KOPT-K1 (cell line): ENCODE measurements around the gene RPL19.
"Not testable (repeated sequence)": the region's sequence is repeated elsewhere in the genome, so short reads cannot be mapped to it uniquely, and the experiment has no call there.

ENCODE experiments used
- H3K27ac ChIP-seq: fragments of 200-600 bp; sonication (generic); 2 replicates; pipeline ENCODE4 v1.5.1; 2016; ENCODE audit warnings: antibody characterized with exemption, mild to moderate bottlenecking, low read depth, low read length; ENCODE audit not compliant: poor library complexity, severe bottlenecking
- H3K36me3 ChIP-seq: fragments of 200-600 bp; sonication (generic); 2 replicates; pipeline ENCODE4 v1.5.1; 2017; ENCODE audit warnings: antibody characterized with exemption, mild to moderate bottlenecking, low read length, moderate library complexity; ENCODE audit not compliant: insufficient read depth
- H3K9me3 ChIP-seq: fragments of 200-600 bp; sonication (generic); 2 replicates; pipeline ENCODE4 v1.5.1; 2017; ENCODE audit warnings: antibody characterized with exemption, low read length, mild to moderate bottlenecking; ENCODE audit not compliant: insufficient read depth, poor library complexity, severe bottlenecking

The RPL19 gene

GRCh38 chr17:39236450-39236927 is 36.4 kb downstream of the RPL19 start:
- Histone ChIP-seq H3K9me3 (no peaks in the 10 kb centered on the region), H3K27ac (no peak overlapping the region), H3K36me3 (no peaks in the 10 kb centered on the region)

- no peaks in the 10 kb centered on the region for H3K9me3 ChIP-seq
- H3K36me3 ChIP-seq: no peaks in the 10 kb centered on the region
- H3K27ac ChIP-seq: no peak overlapping the region
Measured at GRCh38 chr17:39236981-39237441, 36.9 kb downstream of the RPL19 start.

GRCh38 chr17:39237586-39237985 is 37.5 kb downstream of the RPL19 start:
- H3K27ac ChIP-seq: peak overlapping the region; percentile 59
- H3K9me3 ChIP-seq: no peaks in the 10 kb centered on the region
- H3K36me3 ChIP-seq: no peaks in the 10 kb centered on the region

- H3K9me3 ChIP-seq: no peaks in the 10 kb centered on the region
- H3K36me3 ChIP-seq: no peaks in the 10 kb centered on the region
- H3K27ac ChIP-seq: peak overlapping the region; percentile 59
Measured at GRCh38 chr17:39238311-39238972, 38.4 kb downstream of the RPL19 start.

- H3K27ac ChIP-seq: no peak overlapping the region
- no peaks in the 10 kb centered on the region for H3K36me3 ChIP-seq
- no peaks in the 10 kb centered on the region for H3K9me3 ChIP-seq
Measured at GRCh38 chr17:39239640-39240314, 39.7 kb downstream of the RPL19 start.

GRCh38 chr17:39240631-39241030 is 40.5 kb downstream of the RPL19 start:
- Histone ChIP-seq H3K36me3 (no peaks in the 10 kb centered on the region), H3K9me3 (no peaks in the 10 kb centered on the region), H3K27ac (no peak overlapping the region)

- H3K36me3 ChIP-seq: no peaks in the 10 kb centered on the region
- H3K27ac ChIP-seq: no peak overlapping the region
- no peaks in the 10 kb centered on the region for H3K9me3 ChIP-seq
Measured at GRCh38 chr17:39243155-39243554, 43.1 kb downstream of the RPL19 start.

GRCh38 chr17:39244016-39244599 is 44.0 kb downstream of the RPL19 start:
- Histone ChIP-seq H3K9me3 (no peaks in the 10 kb centered on the region), H3K36me3 (no peaks in the 10 kb centered on the region), H3K27ac (peak overlapping the region; percentile 6)

- Histone ChIP-seq H3K36me3 (no peaks in the 10 kb centered on the region), H3K9me3 (no peaks in the 10 kb centered on the region), H3K27ac (peak overlapping the region; percentile 6)
Measured at GRCh38 chr17:39244600-39245570, 44.8 kb downstream of the RPL19 start.

- Histone ChIP-seq H3K27ac (no peak overlapping the region), H3K9me3 (no peaks in the 10 kb centered on the region), H3K36me3 (no peaks in the 10 kb centered on the region)
Measured at GRCh38 chr17:39246274-39246673, 46.2 kb downstream of the RPL19 start.

GRCh38 chr17:39250076-39250475 is 50.0 kb downstream of the RPL19 start:
- not testable (repeated sequence) for H3K9me3 ChIP-seq, H3K27ac ChIP-seq, H3K36me3 ChIP-seq

- no peaks in the 10 kb centered on the region for H3K36me3 ChIP-seq
- H3K9me3 ChIP-seq: no peaks in the 10 kb centered on the region
- no peak overlapping the region for H3K27ac ChIP-seq
Measured at GRCh38 chr17:39251997-39252396, 51.9 kb downstream of the RPL19 start.

- Histone ChIP-seq H3K27ac (no peak overlapping the region), H3K9me3 (no peaks in the 10 kb centered on the region), H3K36me3 (0 out of 2 replicates have a peak, but pooled peaks cover 4% of the 10 kb centered on the region)
Measured at GRCh38 chr17:39252788-39253460, 52.8 kb downstream of the RPL19 start.
